Gastroesophageal sphincter (tissue), 3 donors: ENCODE measurements around the gene NCOA3.

Source experiments
- EP300 ChIP-seq: sonication (generic); formaldehyde crosslinking; IDR thresholded peaks from one replicate; pipeline ENCODE4 v1.6.1; 2017; ENCODE audit warnings: antibody characterized with exemption, mild to moderate bottlenecking
- POLR2A ChIP-seq, 2 donors: fragments of 450-650 bp; IDR thresholded peaks; one replicate each; pipeline ENCODE4 v1.6.1; 2017; ENCODE audit warnings: antibody characterized with exemption in 2 of 2, mild to moderate bottlenecking in 2 of 2, moderate library complexity in 1 of 2
- POLR2AphosphoS5 ChIP-seq: sonication (generic); formaldehyde crosslinking; IDR thresholded peaks from one replicate; pipeline ENCODE4 v1.6.1; 2017; ENCODE audit warnings: antibody characterized with exemption
- TF ChIP-seq, protein P1 (sequence below), 4 experiments: fragments of 200-600 bp in 2 of 4; fragments of 450-650 bp in 2 of 4; sonication (generic) in 1 of 4; IDR thresholded peaks; one replicate each; pipeline ENCODE4 v1.5.1; 2017 to 2019; ENCODE audit warnings: antibody characterized with exemption in 4 of 4, mild to moderate bottlenecking in 2 of 4, moderate library complexity in 2 of 4

DNA sequence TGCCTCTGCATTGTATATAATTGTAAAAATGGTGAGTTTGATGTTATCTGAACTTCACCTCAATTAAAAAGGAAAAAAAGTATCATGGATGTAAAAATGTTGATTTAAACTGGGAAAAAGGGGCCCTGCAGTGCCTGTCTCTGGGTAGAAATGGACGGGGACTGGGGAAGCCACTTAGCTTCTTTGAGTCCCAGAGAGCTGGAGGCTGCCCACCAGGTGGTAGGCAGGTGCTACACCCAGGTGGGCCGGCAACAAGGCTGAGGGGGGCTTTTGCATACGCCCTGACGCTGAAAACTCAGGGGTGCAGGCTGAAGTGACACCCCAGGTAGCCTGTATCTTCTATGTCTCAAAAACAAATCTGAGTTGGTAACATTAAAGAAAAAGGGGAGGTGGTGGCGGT, 165.4 kb downstream of the NCOA3 start:
- TF ChIP-seq, protein P1, sequence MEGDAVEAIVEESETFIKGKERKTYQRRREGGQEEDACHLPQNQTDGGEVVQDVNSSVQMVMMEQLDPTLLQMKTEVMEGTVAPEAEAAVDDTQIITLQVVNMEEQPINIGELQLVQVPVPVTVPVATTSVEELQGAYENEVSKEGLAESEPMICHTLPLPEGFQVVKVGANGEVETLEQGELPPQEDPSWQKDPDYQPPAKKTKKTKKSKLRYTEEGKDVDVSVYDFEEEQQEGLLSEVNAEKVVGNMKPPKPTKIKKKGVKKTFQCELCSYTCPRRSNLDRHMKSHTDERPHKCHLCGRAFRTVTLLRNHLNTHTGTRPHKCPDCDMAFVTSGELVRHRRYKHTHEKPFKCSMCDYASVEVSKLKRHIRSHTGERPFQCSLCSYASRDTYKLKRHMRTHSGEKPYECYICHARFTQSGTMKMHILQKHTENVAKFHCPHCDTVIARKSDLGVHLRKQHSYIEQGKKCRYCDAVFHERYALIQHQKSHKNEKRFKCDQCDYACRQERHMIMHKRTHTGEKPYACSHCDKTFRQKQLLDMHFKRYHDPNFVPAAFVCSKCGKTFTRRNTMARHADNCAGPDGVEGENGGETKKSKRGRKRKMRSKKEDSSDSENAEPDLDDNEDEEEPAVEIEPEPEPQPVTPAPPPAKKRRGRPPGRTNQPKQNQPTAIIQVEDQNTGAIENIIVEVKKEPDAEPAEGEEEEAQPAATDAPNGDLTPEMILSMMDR (IDR thresholded peaks at IDR 0.05) = no peak
- TF ChIP-seq POLR2AphosphoS5 (no peak), POLR2A (IDR thresholded peaks at IDR 0.05) (no peak), EP300 (no peak)
